GM12878 (cell line): ENCODE measurements around the gene RAD51B. TPM values are rescaled to one million over a fixed set of nuclear protein-coding genes. Genes with fewer than 3 reads are reported as not detected.

ENCODE experiments used
- ATAC-seq: fragments of 200-7000 bp; cut with Tn5 transposase; 3 replicates; pipeline ENCODE4 v1.9.1; 2020; ENCODE audit warnings: mild to moderate bottlenecking, moderate library complexity
- BruUV-seq: library from RNA; stranded (reverse); fragments of 400-500 nt; replicated peaks from 2 replicates; lab custom pipeline; 2021; lab: Mats Ljungman, UMichigan
- CTCF ChIA-PET: fragments of 300-600 bp; sonication (Branson Sonifier 250); formaldehyde crosslinking; extraction: SDS; loops from one replicate; lab custom pipeline; 2021; ENCODE audit warnings: inconsistent platforms; lab: Yijun Ruan, JAX
- POLR2A ChIA-PET: fragments of 350-600 bp; formaldehyde crosslinking; extraction: SDS; loops from one replicate; lab custom pipeline; 2021; ENCODE audit warnings: inconsistent platforms; lab: Charles Lee
- RAD21 ChIA-PET: fragments of 300-600 bp; sonication (Branson Sonifier 250); formaldehyde crosslinking; loops from one replicate; lab custom pipeline; 2023; ENCODE audit warnings: antibody characterized with exemption; ENCODE audit not compliant: unreplicated experiment; lab: Charles Lee
- SMC1A ChIA-PET: fragments of 300-600 bp; sonication (Branson Sonifier 250); formaldehyde crosslinking; loops from one replicate; lab custom pipeline; 2023; ENCODE audit not compliant: unreplicated experiment, uncharacterized antibody; lab: Charles Lee
- DNase-seq: peaks from one replicate; pipeline ENCODE4 v3.0.0-alpha.2; 2011; ENCODE audit warnings: low read depth, low spot score
- FAIRE-seq: peaks from 3 replicates; lab custom pipeline; 2011; peaks lifted over from hg19 to GRCh38; lab: Jason Lieb, UNC
- H2AFZ ChIP-seq: 2 replicates; pipeline ENCODE4 v1.6.0; 2011; ENCODE audit warnings: low read depth, low read length, control low read depth; ENCODE audit not compliant: control insufficient read depth
- H3K27ac ChIP-seq: 2 replicates; pipeline ENCODE4 v1.5.1; 2011; ENCODE audit warnings: control low read depth; ENCODE audit not compliant: control insufficient read depth, insufficient read depth
- H3K27me3 ChIP-seq, 2 experiments: replicated peaks in 1 of 2; 2 replicates each; pipeline versions ENCODE4 v1.6.0 to v1.6.1; 2011; ENCODE audit warnings: low read length in 1 of 2; ENCODE audit not compliant: control insufficient read depth in 2 of 2, insufficient read depth in 2 of 2
- H3K36me3 ChIP-seq, 2 experiments: 2 replicates each; pipeline ENCODE4 v1.5.1; 2011; ENCODE audit warnings: low read length in 1 of 2; ENCODE audit not compliant: control insufficient read depth in 2 of 2, insufficient read depth in 2 of 2
- H3K4me1 ChIP-seq: 2 replicates; pipeline ENCODE4 v1.6.1; 2011; ENCODE audit warnings: mild to moderate bottlenecking, low read length, moderate library complexity, mixed read lengths; ENCODE audit not compliant: control insufficient read depth, insufficient read depth
- H3K4me2 ChIP-seq: 2 replicates; pipeline ENCODE4 v1.6.0; 2011; ENCODE audit warnings: control low read depth; ENCODE audit not compliant: control insufficient read depth, insufficient read depth
- H3K4me3 ChIP-seq: fragments of 200-600 bp; sonication (generic); 2 replicates; pipeline ENCODE4 v1.5.1; 2016
- H3K79me2 ChIP-seq: 2 replicates; pipeline ENCODE4 v1.6.0; 2011; ENCODE audit warnings: low read length; ENCODE audit not compliant: control insufficient read depth, insufficient read depth
- H3K9ac ChIP-seq: 2 replicates; pipeline ENCODE4 v1.8.0; 2011; ENCODE audit warnings: low read length, control low read depth, mixed read lengths; ENCODE audit not compliant: control insufficient read depth, insufficient read depth
- H3K9me3 ChIP-seq: replicated peaks from 3 replicates; pipeline ENCODE4 v1.5.1; 2011; ENCODE audit warnings: mild to moderate bottlenecking, low read length; ENCODE audit not compliant: control insufficient read depth, insufficient read depth
- H4K20me1 ChIP-seq: 2 replicates; pipeline ENCODE4 v1.6.0; 2011; ENCODE audit not compliant: control insufficient read depth, insufficient read depth
- CBFB ChIP-seq: IDR thresholded peaks from 2 replicates; pipeline ENCODE4 v1.6.1; 2016; ENCODE audit warnings: antibody characterized with exemption, low read depth
- EGR1 ChIP-seq, 2 experiments: IDR thresholded peaks; 1 replicate in 1 of 2; 2 replicates in 1 of 2; pipeline ENCODE4 v1.6.1; 2011 to 2012; ENCODE audit warnings: low read depth in 2 of 2, low read length in 2 of 2, borderline replicate concordance in 1 of 2, mild to moderate bottlenecking in 1 of 2, moderate library complexity in 1 of 2
- FOXK2 ChIP-seq: fragments of 450-650 bp; IDR thresholded peaks from 2 replicates; pipeline ENCODE4 v1.6.1; 2017; ENCODE audit warnings: mild to moderate bottlenecking, moderate library complexity
- KLF5 ChIP-seq: fragments of 450-650 bp; IDR thresholded peaks from 2 replicates; pipeline ENCODE4 v1.6.1; 2014; ENCODE audit warnings: mild to moderate bottlenecking; ENCODE audit not compliant: partially characterized antibody
- RUNX3 ChIP-seq: IDR thresholded peaks from 2 replicates; pipeline ENCODE4 v1.6.1; 2012; ENCODE audit warnings: low read length, inconsistent platforms
- SMAD1 ChIP-seq: fragments of 450-650 bp; IDR thresholded peaks from 2 replicates; pipeline ENCODE4 v1.6.1; 2018; ENCODE audit warnings: mild to moderate bottlenecking, low read depth; ENCODE audit not compliant: partially characterized antibody
- TCF3 ChIP-seq: IDR thresholded peaks from 2 replicates; pipeline ENCODE4 v1.6.1; 2012; ENCODE audit warnings: low read depth, mild to moderate bottlenecking, low read length, borderline replicate concordance; ENCODE audit not compliant: insufficient read depth
- YY1 ChIP-seq: IDR thresholded peaks from 2 replicates; pipeline ENCODE4 v1.6.1; 2011; ENCODE audit warnings: low read depth, mild to moderate bottlenecking, low read length
- WGBS: methylation state at CpG from one replicate; pipeline ENCODE4 v1.1.6; 2016; ENCODE audit warnings: low lambda C conversion rate; ENCODE audit not compliant: insufficient replicate concordance, insufficient coverage; ENCODE audit errors: missing lambda C conversion rate; 5-methylcytosine and 5-hydroxymethylcytosine counted together
- in situ Hi-C: fragments of 300-500 bp; cut with MboI; formaldehyde crosslinking; loops from 9 replicates; pipeline ENCODE4 v1.14.3; 2018; ENCODE audit warnings: mixed read lengths
- intact Hi-C: fragments of 100-400 bp; cut with micrococcal nuclease; formaldehyde crosslinking; loops from one replicate; pipeline ENCODE4 v1.14.2; 2022; ENCODE audit not compliant: unreplicated experiment
- polyA plus RNA-seq, 11 experiments: library from polyadenylated mRNA; depleted of rRNA in 4 of 11; unstranded in 6 of 11; stranded (reverse) in 5 of 11; fragments of >200 nt; fragmentation: Nextera tagmentation in 4 of 11; fragmentation: Illumina TruSeq in 1 of 11; extraction: Ambion mirVana in 4 of 11; extraction: Trizol in 1 of 11; gene quantifications; 1 replicate in 1 of 11; 2 replicates in 10 of 11; pipeline versions ENCODE4 v1.2.1 to v1.2.3, GENCODE V29; 2011 to 2016; ENCODE audit warnings: inconsistent platforms in 2 of 11, missing spikeins in 2 of 11, low read depth in 1 of 11
- total RNA-seq, 4 experiments: library from RNA; depleted of rRNA in 3 of 4; stranded (reverse); fragments of >200 nt in 3 of 4; fragmentation: Illumina TruSeq in 1 of 4; extraction: Trizol in 1 of 4; gene quantifications; 2 replicates each; pipeline versions ENCODE4 v1.2.1 to v1.2.3, GENCODE V29; 2013 to 2021
- TF ChIP-seq, protein P1 (sequence below): IDR thresholded peaks from 2 replicates; pipeline ENCODE4 v1.6.1; 2012; ENCODE audit warnings: improper control_type of control experiment, low read depth, low read length; ENCODE audit not compliant: insufficient replicate concordance
- TF ChIP-seq, protein P2 (sequence below): IDR thresholded peaks from 2 replicates; pipeline ENCODE4 v1.6.1; 2011; ENCODE audit warnings: borderline replicate concordance, low read depth, mild to moderate bottlenecking, moderate library complexity, mixed read lengths, low read length; ENCODE audit not compliant: insufficient read depth; ENCODE audit errors: extremely low read length
- TF ChIP-seq, protein P3 (sequence below): IDR thresholded peaks from 2 replicates; pipeline ENCODE4 v1.6.1; 2011; ENCODE audit warnings: borderline replicate concordance, low read depth, mild to moderate bottlenecking, moderate library complexity, low read length; ENCODE audit not compliant: insufficient read depth, poor library complexity, severe bottlenecking
- TF ChIP-seq, protein P4 (sequence below): fragments of 450-650 bp; IDR thresholded peaks from 2 replicates; pipeline ENCODE4 v1.6.1; 2017; ENCODE audit warnings: mild to moderate bottlenecking, moderate library complexity

Gene RAD51B
- total and polyA plus RNA-seq, 10 of the 15 experiments (the other 5 are each of a cell fraction or from before 2014, with no cell fraction given): 9.8 to 26.8 (median 21.3) TPM

DNA sequence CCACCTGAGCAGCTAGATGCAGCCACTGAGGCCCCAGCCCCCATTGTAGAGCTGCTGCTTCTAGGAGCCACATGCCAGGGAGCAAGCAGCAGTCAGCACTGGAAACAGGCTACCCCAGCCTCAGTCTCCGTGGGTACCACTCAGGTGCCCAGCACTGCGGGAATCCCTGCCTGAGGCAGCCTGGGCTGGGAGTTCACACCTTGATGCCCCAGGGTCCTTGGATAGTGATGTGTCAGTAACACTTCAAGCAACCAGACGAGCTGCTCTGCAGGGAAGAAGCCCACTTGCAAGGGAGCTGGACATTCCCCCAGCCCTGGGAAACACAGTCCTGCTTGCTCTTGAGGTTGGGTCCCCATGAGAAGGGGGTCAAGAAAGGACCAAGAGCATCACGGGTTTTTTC is 882.6 kb downstream of the RAD51B start:
- FAIRE-seq (no peak), ATAC-seq (no peak), DNase-seq (no peak)
- H3K79me2 ChIP-seq: no peaks in the 10 kb centered on the region
- BruUV-seq: no TSS peak
- intact Hi-C loops (no loop called here), in situ Hi-C loops (no loop called here)
- TF ChIP-seq RUNX3: no peak
- TF ChIP-seq FOXK2: no peak
- TF ChIP-seq KLF5: no peak
- TF ChIP-seq, protein P1, sequence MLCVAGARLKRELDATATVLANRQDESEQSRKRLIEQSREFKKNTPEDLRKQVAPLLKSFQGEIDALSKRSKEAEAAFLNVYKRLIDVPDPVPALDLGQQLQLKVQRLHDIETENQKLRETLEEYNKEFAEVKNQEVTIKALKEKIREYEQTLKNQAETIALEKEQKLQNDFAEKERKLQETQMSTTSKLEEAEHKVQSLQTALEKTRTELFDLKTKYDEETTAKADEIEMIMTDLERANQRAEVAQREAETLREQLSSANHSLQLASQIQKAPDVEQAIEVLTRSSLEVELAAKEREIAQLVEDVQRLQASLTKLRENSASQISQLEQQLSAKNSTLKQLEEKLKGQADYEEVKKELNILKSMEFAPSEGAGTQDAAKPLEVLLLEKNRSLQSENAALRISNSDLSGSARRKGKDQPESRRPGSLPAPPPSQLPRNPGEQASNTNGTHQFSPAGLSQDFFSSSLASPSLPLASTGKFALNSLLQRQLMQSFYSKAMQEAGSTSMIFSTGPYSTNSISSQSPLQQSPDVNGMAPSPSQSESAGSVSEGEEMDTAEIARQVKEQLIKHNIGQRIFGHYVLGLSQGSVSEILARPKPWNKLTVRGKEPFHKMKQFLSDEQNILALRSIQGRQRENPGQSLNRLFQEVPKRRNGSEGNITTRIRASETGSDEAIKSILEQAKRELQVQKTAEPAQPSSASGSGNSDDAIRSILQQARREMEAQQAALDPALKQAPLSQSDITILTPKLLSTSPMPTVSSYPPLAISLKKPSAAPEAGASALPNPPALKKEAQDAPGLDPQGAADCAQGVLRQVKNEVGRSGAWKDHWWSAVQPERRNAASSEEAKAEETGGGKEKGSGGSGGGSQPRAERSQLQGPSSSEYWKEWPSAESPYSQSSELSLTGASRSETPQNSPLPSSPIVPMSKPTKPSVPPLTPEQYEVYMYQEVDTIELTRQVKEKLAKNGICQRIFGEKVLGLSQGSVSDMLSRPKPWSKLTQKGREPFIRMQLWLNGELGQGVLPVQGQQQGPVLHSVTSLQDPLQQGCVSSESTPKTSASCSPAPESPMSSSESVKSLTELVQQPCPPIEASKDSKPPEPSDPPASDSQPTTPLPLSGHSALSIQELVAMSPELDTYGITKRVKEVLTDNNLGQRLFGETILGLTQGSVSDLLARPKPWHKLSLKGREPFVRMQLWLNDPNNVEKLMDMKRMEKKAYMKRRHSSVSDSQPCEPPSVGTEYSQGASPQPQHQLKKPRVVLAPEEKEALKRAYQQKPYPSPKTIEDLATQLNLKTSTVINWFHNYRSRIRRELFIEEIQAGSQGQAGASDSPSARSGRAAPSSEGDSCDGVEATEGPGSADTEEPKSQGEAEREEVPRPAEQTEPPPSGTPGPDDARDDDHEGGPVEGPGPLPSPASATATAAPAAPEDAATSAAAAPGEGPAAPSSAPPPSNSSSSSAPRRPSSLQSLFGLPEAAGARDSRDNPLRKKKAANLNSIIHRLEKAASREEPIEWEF: no peak
- TF ChIP-seq YY1: no peak
- no peak for TF ChIP-seq CBFB
- no peak for TF ChIP-seq EGR1 (IDR thresholded peaks at IDR 0.05; ENCODE audit: borderline replicate concordance in 1 of 2, low read depth in 2 of 2, low read length in 2 of 2)
- TF ChIP-seq, protein P2, sequence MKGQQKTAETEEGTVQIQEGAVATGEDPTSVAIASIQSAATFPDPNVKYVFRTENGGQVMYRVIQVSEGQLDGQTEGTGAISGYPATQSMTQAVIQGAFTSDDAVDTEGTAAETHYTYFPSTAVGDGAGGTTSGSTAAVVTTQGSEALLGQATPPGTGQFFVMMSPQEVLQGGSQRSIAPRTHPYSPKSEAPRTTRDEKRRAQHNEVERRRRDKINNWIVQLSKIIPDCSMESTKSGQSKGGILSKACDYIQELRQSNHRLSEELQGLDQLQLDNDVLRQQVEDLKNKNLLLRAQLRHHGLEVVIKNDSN: no peak
- TF ChIP-seq, protein P3, sequence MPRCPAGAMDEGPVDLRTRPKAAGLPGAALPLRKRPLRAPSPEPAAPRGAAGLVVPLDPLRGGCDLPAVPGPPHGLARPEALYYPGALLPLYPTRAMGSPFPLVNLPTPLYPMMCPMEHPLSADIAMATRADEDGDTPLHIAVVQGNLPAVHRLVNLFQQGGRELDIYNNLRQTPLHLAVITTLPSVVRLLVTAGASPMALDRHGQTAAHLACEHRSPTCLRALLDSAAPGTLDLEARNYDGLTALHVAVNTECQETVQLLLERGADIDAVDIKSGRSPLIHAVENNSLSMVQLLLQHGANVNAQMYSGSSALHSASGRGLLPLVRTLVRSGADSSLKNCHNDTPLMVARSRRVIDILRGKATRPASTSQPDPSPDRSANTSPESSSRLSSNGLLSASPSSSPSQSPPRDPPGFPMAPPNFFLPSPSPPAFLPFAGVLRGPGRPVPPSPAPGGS: no peak
- TF ChIP-seq SMAD1: no peak
- TF ChIP-seq, protein P4, sequence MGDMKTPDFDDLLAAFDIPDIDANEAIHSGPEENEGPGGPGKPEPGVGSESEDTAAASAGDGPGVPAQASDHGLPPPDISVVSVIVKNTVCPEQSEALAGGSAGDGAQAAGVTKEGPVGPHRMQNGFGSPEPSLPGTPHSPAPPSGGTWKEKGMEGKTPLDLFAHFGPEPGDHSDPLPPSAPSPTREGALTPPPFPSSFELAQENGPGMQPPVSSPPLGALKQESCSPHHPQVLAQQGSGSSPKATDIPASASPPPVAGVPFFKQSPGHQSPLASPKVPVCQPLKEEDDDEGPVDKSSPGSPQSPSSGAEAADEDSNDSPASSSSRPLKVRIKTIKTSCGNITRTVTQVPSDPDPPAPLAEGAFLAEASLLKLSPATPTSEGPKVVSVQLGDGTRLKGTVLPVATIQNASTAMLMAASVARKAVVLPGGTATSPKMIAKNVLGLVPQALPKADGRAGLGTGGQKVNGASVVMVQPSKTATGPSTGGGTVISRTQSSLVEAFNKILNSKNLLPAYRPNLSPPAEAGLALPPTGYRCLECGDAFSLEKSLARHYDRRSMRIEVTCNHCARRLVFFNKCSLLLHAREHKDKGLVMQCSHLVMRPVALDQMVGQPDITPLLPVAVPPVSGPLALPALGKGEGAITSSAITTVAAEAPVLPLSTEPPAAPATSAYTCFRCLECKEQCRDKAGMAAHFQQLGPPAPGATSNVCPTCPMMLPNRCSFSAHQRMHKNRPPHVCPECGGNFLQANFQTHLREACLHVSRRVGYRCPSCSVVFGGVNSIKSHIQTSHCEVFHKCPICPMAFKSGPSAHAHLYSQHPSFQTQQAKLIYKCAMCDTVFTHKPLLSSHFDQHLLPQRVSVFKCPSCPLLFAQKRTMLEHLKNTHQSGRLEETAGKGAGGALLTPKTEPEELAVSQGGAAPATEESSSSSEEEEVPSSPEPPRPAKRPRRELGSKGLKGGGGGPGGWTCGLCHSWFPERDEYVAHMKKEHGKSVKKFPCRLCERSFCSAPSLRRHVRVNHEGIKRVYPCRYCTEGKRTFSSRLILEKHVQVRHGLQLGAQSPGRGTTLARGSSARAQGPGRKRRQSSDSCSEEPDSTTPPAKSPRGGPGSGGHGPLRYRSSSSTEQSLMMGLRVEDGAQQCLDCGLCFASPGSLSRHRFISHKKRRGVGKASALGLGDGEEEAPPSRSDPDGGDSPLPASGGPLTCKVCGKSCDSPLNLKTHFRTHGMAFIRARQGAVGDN: no peak
- no peak for TF ChIP-seq TCF3
- no peaks in the 10 kb centered on the region for H3K4me1 ChIP-seq
- no peak overlapping the region for H3K27ac ChIP-seq
- ChIA-PET POLR2A (no interaction called here), RAD21 (interaction anchor here (1.1 kb wide), 1 partner anchor 14 kb away, joined by 3 read pairs; no protein-coding TSS in a partner anchor), CTCF (interaction anchor here (0.6 kb wide), 2 partner anchors 203 to 686 kb away, joined by 3 to 4 read pairs; no protein-coding TSS in a partner anchor), SMC1A (no interaction called here)
- H3K4me3 ChIP-seq: no peak overlapping the region
- H3K4me2 ChIP-seq: no peak overlapping the region
- H2AFZ ChIP-seq: no peak overlapping the region
- H4K20me1 ChIP-seq: no peaks in the 10 kb centered on the region
- H3K36me3 ChIP-seq: no peaks in the 10 kb centered on the region
- 70% methylated on average over 4 of the region's 4 CpGs for WGBS
- no peak overlapping the region for H3K9ac ChIP-seq
- H3K9me3 ChIP-seq: peaks cover 1% of the 10 kb centered on the region; the same call in 1 of the 3 replicates
- H3K27me3 ChIP-seq: no peaks in the 10 kb centered on the region
